ENCODE results near the gene DBNL. TPM values are rescaled to one million over a fixed set of nuclear protein-coding genes. Genes with fewer than 3 reads are reported as not detected.

Gene DBNL
- total RNA-seq, 4 donors from 2014 or later = 113 to 139 (median 126) TPM

DNA sequence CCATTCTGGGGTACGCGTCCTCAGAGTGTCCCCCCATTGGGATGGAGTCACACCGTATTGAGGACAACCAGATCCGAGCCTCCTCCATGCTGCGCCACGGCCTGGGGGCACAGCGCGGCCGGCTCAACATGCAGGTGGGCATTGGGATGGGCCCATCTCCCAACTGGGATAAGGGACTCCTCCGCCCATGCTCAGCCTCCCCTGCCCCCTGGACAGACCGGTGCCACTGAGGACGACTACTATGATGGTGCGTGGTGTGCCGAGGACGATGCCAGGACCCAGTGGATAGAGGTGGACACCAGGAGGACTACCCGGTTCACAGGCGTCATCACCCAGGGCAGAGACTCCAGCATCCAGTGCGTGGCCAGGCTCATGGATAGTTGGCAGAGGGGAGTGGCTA, 65.5 kb downstream of the DBNL start:
- H3K36me3 ChIP-seq = peaks cover 0 to 86% (median 0%) of the 10 kb centered on the region in 3 donors
- WGBS, 2 donors = 91 to 92% methylated on average over 13 to 17 of the region's 18 CpGs

DNA sequence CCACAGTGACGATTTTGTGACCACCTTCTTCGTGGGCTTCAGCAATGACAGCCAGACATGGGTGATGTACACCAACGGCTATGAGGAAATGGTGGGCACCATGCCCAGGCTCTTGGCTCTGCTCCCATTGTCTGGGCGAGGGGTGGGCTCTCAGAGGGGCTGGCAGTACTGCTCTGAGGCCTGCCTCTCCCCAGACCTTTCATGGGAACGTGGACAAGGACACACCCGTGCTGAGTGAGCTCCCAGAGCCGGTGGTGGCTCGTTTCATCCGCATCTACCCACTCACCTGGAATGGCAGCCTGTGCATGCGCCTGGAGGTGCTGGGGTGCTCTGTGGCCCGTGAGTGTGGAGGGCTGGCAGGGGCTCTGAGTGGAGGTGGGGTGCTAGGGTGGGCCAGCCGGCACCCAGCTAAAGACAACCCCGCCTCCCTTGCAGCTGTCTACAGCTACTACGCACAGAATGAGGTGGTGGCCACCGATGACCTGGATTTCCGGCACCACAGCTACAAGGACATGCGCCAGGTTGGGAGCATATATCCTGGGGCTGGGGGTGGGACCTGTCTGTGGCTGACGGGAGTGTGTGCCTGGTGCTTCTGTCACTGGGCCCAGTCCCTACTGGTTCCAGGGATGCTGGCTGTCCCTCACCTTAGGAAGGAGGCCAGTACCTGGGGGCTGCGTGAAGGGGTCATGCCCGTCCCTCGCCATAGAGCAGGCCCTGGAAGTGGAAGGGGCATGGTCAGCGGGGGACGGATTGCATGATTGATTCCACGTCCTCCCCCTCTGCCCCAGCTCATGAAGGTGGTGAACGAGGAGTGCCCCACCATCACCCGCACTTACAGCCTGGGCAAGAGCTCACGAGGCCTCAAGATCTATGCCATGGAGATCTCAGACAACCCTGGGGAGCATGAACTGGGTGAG, 66.5 kb downstream of the DBNL start:
- Histone ChIP-seq H3K27ac (no peak overlapping the region), H3K4me1 (peaks cover 0 to 20% (median 5%) of the 10 kb centered on the region in 4 donors), H3K36me3 (peaks cover 0 to 96% (median 0%) of the 10 kb centered on the region in 3 donors), H3K4me3 (no peak overlapping the region), H3K9me3 (no peaks in the 10 kb centered on the region), H3K27me3 (no peaks in the 10 kb centered on the region)
- TF ChIP-seq EP300 (IDR thresholded peaks at IDR 0.05) (no peak), POLR2A (IDR thresholded peaks at IDR 0.05) (no peak)
- TF ChIP-seq, protein P1, sequence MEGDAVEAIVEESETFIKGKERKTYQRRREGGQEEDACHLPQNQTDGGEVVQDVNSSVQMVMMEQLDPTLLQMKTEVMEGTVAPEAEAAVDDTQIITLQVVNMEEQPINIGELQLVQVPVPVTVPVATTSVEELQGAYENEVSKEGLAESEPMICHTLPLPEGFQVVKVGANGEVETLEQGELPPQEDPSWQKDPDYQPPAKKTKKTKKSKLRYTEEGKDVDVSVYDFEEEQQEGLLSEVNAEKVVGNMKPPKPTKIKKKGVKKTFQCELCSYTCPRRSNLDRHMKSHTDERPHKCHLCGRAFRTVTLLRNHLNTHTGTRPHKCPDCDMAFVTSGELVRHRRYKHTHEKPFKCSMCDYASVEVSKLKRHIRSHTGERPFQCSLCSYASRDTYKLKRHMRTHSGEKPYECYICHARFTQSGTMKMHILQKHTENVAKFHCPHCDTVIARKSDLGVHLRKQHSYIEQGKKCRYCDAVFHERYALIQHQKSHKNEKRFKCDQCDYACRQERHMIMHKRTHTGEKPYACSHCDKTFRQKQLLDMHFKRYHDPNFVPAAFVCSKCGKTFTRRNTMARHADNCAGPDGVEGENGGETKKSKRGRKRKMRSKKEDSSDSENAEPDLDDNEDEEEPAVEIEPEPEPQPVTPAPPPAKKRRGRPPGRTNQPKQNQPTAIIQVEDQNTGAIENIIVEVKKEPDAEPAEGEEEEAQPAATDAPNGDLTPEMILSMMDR (IDR thresholded peaks at IDR 0.05) = no peak
- WGBS, 2 donors = 75 to 88% methylated on average over 6 to 24 of the region's 27 CpGs
- no peak for DNase-seq (ENCODE audit: low spot score in 2 of 2)

More for the DNA sequence above, 65.5 kb downstream of the DBNL start:
- Histone ChIP-seq H3K27ac (no peak overlapping the region), H3K27me3 (no peaks in the 10 kb centered on the region), H3K9me3 (no peaks in the 10 kb centered on the region), H3K4me3 (no peak overlapping the region), H3K4me1 (peaks cover 0 to 30% (median 10%) of the 10 kb centered on the region in 4 donors)
- TF ChIP-seq, protein P1 (IDR thresholded peaks at IDR 0.05) = no peak
- TF ChIP-seq POLR2A (IDR thresholded peaks at IDR 0.05) (no peak), EP300 (IDR thresholded peaks at IDR 0.05) (no peak)
- no peak for DNase-seq (ENCODE audit: low spot score in 2 of 2)

Other genes with a start within 250 kb of the DBNL start
- gene MRPS24, start 175.2 kb upstream of the DBNL start, total RNA-seq = 10 to 100 TPM; 61.8 to 90.2 (median 82.3) TPM
- gene URGCP, start 138.1 kb upstream of the DBNL start, total RNA-seq = 10 to 100 TPM; 25.7 to 32.0 (median 28.8) TPM
- gene UBE2D4, start 118.3 kb upstream of the DBNL start, total RNA-seq = 10 to 100 TPM; 12.9 to 18.2 (median 15.1) TPM
- not detected for gene SPDYE1, start 46.8 kb upstream of the DBNL start, total RNA-seq
- under 1 TPM in 1 of 4 donors, not detected in 3; 0.98 TPM for gene PGAM2, start 20.9 kb downstream of the DBNL start, total RNA-seq
- 100 to 1,000 TPM in 1 of 4 donors, 10 to 100 TPM in 3; 31.0 to 104 (median 89.5) TPM for gene POLM, start 37.8 kb downstream of the DBNL start, total RNA-seq
- 100 to 1,000 TPM; 142 to 440 (median 264) TPM for gene AEBP1, start 59.6 kb downstream of the DBNL start, total RNA-seq
- 10 to 100 TPM; 33.9 to 87.9 (median 71.0) TPM for gene POLD2, start 78.8 kb downstream of the DBNL start, total RNA-seq
- gene MYL7, start 96.6 kb downstream of the DBNL start, total RNA-seq = not detected
- 1 to 10 TPM in 3 of 4 donors, not detected in 1; 2.3 to 3.0 (median 2.4) TPM for gene GCK, start 144.7 kb downstream of the DBNL start, total RNA-seq
- 10 to 100 TPM; 36.2 to 54.6 (median 43.6) TPM for gene YKT6, start 156.3 kb downstream of the DBNL start, total RNA-seq

All from tibial nerve (tissue), 4 donors.